ENCODE measurements around the gene CRISPLD2.
"Not testable (repeated sequence)": the region's sequence is repeated elsewhere in the genome, so short reads cannot be mapped to it uniquely, and the experiment has no call there.

The CRISPLD2 gene

GRCh38 chr16:84847564-84848355 lies 28.0 kb downstream of the CRISPLD2 start:
- no peak for TF ChIP-seq ZNF274 (IDR thresholded peaks at IDR 0.05; ENCODE audit: low read depth, low read length)
- no peak overlapping the region for H3K4me3 ChIP-seq (ENCODE audit: low read length)

- TF ChIP-seq ZNF274 (IDR thresholded peaks at IDR 0.05; ENCODE audit: low read depth, low read length) = no peak
- no peak overlapping the region for H3K4me3 ChIP-seq (ENCODE audit: low read length)
These were observed 29.3 kb downstream of the CRISPLD2 start for GRCh38 chr16:84848986-84849634.

- TF ChIP-seq ZNF274 (IDR thresholded peaks at IDR 0.05; ENCODE audit: low read depth, low read length) = no peak
- H3K4me3 ChIP-seq (ENCODE audit: low read length) = no peak overlapping the region
These were observed 30.0 kb downstream of the CRISPLD2 start for GRCh38 chr16:84849751-84850150.

DNA sequence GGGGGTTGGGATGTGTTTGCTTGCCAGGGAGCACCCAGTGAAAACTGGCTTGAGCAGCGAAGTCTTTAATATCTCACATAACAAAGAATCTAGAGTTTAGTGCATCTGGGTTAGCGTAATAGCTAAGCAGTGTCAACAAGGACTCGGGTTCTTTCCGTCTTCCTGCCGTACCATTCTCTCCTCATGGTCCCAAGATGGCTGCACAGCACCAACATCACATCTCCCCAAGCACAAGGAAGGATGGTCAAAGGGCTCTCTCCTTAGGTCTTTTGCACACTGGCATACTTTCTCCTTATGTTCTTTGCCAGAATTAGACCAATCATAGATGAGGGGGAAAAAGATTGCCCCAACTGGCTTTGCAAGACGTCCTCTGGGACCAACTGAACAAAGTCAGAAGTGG lies 30.9 kb downstream of the CRISPLD2 start:
- H3K4me3 ChIP-seq (ENCODE audit: low read length) = no peak overlapping the region
- no peak for TF ChIP-seq ZNF274 (IDR thresholded peaks at IDR 0.05; ENCODE audit: low read depth, low read length)

- H3K4me3 ChIP-seq (ENCODE audit: low read length) = no peak overlapping the region
- no peak for TF ChIP-seq ZNF274 (IDR thresholded peaks at IDR 0.05; ENCODE audit: low read depth, low read length)
These were observed 31.7 kb downstream of the CRISPLD2 start for GRCh38 chr16:84851192-84852127.

GRCh38 chr16:84853534-84853933 lies 33.7 kb downstream of the CRISPLD2 start:
- TF ChIP-seq ZNF274 (IDR thresholded peaks at IDR 0.05; ENCODE audit: low read depth, low read length) = no peak
- no peak overlapping the region for H3K4me3 ChIP-seq (ENCODE audit: low read length)

DNA sequence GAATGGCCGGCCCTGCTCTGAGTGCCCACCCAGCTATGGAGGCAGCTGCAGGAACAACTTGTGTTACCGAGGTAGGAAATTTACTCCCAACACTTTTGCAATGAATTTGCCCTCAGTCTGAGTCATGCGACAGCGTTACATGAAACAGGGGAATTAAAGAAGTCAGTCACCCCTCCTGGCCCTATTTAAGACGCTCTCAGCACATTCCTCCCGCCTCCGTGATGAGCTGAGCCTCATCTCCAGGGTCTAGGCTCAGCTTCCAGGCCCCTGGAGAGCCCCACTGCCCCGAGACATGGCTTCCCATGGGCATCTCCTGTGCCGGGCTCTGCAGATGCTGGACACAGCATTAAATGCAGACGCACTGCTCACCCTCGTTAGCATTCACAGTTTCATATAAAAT lies 35.0 kb downstream of the CRISPLD2 start:
- no peak overlapping the region for H3K4me3 ChIP-seq (ENCODE audit: low read length)
- no peak for TF ChIP-seq ZNF274 (IDR thresholded peaks at IDR 0.05; ENCODE audit: low read depth, low read length)

GRCh38 chr16:84855435-84856202 lies 35.8 kb downstream of the CRISPLD2 start:
- not testable (repeated sequence) for H3K4me3 ChIP-seq (ENCODE audit: low read length)

- H3K4me3 ChIP-seq (ENCODE audit: low read length) = not testable (repeated sequence)
These were observed 36.4 kb downstream of the CRISPLD2 start for GRCh38 chr16:84856203-84856581.

- not testable (repeated sequence) for H3K4me3 ChIP-seq (ENCODE audit: low read length)
These were observed 37.0 kb downstream of the CRISPLD2 start for GRCh38 chr16:84856811-84857210.

- no peak overlapping the region for H3K4me3 ChIP-seq (ENCODE audit: low read length)
- no peak for TF ChIP-seq ZNF274 (IDR thresholded peaks at IDR 0.05; ENCODE audit: low read depth, low read length)
These were observed 39.9 kb downstream of the CRISPLD2 start for GRCh38 chr16:84859681-84860080.

- H3K4me3 ChIP-seq (ENCODE audit: low read length) = no peak overlapping the region
- no peak for TF ChIP-seq ZNF274 (IDR thresholded peaks at IDR 0.05; ENCODE audit: low read depth, low read length)
These were observed 40.6 kb downstream of the CRISPLD2 start for GRCh38 chr16:84860383-84860782.

DNA sequence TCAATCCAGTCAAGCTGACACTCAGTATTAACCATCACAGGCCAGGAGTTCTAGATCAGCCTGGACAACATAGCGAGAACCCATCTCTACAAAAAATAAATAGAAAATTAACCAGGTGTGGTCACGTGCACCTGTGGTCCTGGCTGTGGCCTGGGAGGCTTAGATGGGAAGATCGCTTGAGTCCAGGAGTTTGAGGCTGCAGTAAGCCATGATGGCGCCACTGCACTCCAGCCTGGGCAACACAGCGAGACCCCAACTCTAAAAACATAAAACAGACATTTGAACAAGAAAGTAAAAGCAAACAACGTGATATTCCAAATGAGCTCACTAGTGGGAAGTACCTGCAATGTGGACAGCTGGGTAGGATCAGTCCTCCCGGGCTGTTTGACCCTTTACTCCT lies 41.9 kb downstream of the CRISPLD2 start:
- H3K4me3 ChIP-seq (ENCODE audit: low read length) = no peak overlapping the region
- no peak for TF ChIP-seq ZNF274 (IDR thresholded peaks at IDR 0.05; ENCODE audit: low read depth, low read length)

All from GM08714 (cell line).